HEK293T (cell line): ENCODE data around the gene MAGEA6.

ENCODE experiments used
- FOXK2 ChIP-seq: fragments of 450-650 bp; IDR thresholded peaks from 2 replicates; pipeline ENCODE4 v1.6.1; 2016; ENCODE audit warnings: mild to moderate bottlenecking
- SP1 ChIP-seq: fragments of 450-650 bp; IDR thresholded peaks from 2 replicates; pipeline ENCODE4 v1.6.1; 2017
- SUZ12 ChIP-seq: fragments of 450-650 bp; IDR thresholded peaks from 2 replicates; pipeline ENCODE4 v1.6.1; 2016; ENCODE audit warnings: mild to moderate bottlenecking

GRCh38 chrX:152813206-152813605 is 43.7 kb upstream of the MAGEA6 start:
- TF ChIP-seq FOXK2 (no peak), SP1 (no peak), SUZ12 (no peak)
